ENCODE results near the gene IFT43.

The IFT43 gene

DNA sequence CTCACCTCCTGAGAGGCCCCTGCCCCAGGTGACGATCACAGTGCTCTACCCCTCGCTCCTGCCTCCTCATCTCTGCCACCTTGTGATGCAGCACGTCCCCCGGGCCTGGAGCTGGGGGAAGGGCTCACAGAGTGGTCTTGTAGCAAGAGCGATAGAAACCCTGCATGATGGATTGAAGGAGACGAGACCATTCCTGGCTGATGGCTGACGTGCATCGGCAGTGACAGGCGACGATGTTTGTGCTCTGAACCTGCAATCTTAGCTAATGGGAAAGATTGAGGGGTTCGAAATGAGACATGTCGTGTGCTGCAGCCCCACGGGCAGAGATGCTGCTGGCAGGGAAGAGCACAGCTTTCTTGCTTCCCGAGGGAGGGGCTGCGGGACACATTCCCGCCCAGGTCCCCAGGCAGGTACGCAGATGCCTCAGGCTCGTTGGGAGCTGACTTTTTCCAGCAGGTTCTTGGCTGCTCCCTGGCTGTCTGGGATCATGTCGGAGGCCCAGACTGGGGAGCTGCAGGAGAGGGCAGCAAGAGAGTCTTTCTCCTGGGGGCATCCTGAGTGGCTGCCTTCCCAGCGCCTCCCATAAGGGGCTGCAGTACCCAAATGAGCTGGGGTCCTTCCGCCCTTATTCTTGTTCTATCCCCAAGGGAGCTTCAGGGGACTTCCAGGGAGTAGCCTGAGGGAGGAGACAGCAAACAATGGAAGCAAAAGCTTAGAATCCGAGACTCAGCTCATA lies 127.5 kb downstream of the IFT43 start:
- DNase-seq (ENCODE audit: low spot score), result no peak

DNA sequence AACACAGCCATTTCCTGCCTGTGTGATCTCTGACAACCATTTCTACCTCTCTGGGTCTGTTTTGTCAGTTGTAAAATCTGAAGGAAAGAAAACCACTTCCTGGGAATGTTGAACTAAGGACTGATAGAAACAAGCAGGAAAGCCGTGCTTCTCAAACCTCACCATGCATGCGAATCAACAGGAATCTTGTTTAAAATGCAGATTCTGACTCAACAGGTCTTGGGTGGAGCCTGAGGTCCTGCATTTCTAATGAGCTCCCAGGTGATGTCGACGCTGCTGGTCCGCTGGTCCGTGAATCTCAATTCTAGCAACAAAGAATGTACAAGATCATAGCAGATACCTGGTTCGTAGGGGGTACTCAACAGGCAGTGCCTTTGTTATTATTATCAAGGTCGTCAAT lies 128.1 kb downstream of the IFT43 start:
- DNase-seq (ENCODE audit: low spot score), result no peak

DNA sequence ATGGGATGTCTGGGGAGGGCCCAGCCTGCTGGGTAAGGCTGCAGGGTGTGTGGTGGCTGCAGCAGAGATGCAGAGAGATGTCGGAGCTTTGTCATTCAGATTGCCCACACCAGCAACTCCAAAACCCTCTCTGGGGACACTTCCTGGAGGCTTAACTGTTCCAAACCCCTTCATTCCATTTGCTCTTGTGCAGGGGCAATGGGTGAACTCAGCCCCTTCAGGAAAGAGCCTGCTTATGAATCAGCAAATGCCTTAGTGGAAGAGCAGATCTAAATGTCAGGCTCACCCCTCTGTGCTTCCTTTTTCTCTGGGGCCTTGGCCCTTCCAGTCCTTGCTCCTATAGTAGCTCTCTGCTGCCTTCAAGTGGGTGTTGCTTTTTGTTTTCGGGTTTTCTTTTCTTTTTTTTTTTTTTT lies 129.5 kb downstream of the IFT43 start:
- no peak for DNase-seq (ENCODE audit: low spot score)

DNA sequence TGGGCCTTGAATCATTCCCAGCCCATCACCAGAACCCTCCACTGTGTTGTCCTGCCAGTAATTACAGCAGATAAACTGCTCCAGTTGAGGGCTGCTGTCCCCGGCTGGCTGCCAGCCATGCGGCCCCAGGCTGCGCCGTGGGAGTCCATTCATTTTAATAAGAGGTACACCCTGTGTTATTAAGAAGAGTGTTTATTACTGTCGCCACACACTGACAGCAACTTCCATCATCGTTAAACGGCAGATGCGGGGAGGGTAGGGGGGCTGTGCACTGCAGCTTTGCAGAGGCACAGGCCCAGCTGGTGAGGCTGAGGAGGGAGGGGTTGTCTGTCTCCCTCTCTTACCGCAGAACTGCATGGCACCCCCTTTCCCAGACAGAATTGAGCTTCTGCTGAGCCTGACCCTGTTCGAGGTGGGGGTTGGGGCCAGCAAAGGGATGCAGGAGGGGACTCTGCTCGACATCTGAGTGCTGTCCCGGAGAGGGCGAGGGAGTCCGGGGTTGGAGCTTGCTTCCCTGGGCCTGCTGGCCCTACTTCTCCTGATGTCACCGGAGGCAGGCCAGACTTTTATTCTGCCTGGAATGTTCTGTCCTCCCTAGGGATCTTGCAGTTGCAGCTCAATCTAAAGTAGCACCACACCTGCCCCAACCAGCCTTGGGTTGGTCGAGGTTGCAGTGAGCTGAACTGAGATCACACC lies 132.4 kb downstream of the IFT43 start:
- no peak for DNase-seq (ENCODE audit: low spot score)

DNA sequence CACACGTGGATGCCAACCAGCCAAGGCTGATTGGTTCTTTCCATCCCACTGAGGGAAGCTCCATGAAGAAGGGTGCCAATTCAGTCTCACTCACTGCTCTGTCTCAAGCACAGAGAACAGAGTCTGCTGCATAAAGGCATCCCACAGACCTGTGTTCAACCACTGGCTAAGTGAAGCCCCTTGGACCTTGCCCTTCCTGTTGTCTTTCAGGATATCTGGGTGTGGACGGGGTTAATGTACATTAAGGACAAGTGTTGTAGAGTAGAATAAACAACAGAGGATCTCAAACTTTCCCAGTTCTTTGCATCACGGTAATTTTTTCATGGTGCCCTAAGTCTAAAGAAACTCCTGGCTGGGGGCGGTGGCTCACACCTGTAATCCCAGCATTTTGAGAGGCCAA lies 133.0 kb downstream of the IFT43 start:
- no peak for DNase-seq (ENCODE audit: low spot score)

DNA sequence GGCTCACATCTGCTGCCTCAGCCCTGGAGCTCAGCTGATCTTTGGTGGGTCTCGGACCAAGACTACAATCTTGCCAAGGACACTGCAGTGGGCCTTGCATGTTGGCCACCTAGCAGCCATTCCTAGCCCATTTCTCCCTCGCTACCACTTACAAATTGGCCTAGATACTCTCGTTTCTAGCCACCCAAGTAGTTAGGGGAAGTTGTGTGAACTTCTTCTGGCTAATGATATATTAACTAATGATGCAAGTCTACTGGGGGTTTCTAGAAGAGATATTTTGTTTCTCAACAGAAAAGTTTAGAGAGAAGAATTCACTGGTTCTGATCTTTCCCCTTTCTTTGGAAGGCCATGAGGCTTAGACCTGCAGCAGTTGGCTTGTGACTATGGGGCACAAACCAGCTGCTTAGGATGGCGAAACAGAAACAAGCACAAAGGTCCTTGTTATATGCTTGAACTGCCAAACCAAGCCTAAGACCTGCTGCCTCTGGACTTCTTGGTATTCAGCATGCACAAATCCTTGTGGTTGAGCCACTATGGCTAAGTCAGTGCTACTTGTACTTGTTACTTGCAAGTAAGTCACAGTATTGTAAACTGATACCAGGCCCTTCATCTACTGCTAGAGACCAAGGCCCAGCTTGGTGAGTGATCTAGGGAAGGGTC lies 135.7 kb downstream of the IFT43 start:
- DNase-seq (ENCODE audit: low spot score), result no peak

DNA sequence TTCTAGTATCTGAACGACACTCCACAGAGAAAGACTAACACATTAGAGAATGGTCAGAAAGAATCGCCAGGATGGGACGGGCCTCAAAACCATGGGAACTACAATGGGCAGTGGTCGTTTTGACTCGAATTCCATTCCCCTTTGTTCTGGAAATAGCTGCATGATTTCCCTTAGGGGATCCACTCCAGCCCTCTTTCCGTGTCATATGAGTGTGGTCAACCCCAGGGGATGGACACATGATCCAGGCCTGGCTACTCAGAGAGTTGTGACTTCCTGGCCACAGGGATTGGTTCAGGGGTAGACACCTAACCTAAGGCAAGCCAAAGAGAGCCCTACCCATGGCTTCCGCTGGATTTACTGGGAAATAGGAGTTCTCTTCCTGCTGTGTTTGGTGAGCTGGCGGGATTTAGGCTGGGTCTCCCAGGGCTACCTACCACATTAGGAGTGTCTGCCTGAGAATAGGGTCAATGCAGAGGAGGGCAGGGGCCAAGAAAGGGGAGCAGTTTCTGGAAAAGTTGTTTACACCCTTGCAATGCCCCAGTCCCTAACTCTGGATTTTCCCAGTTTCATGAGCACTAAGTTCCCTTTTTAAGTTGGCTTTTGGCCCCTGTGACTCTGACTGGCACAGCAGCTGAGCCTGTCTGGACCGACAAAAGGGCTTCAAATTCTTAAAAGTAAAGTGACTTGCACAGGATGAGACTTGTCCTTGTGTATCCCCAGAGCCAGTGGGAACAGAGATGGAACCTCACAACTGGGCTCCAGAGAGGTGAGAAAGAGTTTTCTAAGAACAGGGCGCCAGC lies 138.1 kb downstream of the IFT43 start:
- no peak for DNase-seq (ENCODE audit: low spot score)

DNA sequence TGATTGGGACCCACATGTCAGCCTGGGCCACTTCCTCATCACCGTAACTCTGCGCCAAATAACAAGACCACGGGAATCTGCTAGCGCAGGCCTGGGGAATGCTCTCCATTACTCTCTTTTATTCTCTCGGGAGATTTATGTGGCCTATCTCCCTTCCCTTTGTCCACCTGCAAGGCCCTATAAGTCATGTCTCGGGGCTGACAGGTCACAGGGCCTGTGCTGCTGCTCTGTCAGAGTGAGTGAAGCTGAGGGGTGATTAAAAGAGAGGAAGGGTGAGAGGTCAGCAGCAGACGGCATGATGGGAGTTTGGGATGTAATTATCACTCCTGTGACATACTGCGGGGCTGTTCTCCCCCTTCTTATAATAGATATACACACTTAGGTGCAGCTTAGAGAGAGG lies 139.9 kb downstream of the IFT43 start:
- no peak for DNase-seq (ENCODE audit: low spot score)

DNA sequence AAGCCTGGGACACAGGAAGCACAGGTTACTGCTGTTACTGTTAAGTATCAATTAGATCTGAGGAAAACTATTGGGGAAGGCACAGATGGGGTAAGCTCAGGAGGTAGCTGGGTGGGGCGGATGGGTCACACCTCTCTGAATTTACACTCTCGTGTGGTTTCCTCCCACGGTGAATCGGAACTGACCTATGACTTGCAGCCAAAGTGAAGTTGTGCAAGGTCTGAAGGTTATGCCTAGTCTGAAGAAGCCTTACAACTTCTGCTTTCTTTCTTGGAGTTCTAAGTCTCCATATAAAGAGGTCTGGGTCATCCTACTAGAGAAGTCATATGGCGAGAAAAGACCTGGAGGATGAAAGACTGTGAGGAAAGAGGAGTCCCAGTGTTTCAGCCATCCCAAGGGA lies 140.5 kb downstream of the IFT43 start:
- DNase-seq (ENCODE audit: low spot score), result no peak

DNA sequence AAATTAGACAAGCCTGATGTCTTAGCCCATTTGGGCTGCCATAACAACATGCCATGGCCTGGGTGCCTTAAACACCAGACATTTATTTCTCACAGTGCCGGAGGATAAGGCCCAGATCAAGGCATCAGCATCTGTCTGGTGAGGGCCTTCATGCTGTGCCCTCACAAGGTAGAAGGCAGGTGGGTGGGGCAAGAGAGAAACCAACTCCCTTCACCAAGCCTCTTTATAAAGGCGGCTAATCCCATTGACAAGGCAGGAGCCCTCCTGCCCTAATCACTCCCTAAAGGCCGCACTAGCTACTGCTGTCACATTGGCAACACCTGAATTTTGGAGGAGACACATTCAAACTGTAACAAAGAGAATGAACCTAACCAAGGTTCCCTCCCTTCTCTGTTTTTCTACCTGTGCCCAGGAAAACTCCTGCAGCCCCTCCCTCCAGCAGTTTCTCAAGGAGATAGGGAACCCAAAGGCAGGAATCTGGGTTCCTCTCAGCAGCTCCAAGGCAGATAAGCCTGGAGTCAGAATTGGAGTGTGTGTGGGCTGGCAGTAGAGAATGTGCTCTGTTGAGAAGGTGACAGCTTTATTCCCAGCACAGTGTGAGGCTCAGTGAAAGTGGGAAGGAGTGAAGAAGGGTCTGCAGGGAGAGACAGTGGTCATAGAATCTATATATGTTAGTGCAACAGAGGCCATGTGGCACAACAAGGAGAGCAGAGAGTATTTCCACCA lies 144.5 kb downstream of the IFT43 start:
- DNase-seq (ENCODE audit: low spot score), result no peak

DNA sequence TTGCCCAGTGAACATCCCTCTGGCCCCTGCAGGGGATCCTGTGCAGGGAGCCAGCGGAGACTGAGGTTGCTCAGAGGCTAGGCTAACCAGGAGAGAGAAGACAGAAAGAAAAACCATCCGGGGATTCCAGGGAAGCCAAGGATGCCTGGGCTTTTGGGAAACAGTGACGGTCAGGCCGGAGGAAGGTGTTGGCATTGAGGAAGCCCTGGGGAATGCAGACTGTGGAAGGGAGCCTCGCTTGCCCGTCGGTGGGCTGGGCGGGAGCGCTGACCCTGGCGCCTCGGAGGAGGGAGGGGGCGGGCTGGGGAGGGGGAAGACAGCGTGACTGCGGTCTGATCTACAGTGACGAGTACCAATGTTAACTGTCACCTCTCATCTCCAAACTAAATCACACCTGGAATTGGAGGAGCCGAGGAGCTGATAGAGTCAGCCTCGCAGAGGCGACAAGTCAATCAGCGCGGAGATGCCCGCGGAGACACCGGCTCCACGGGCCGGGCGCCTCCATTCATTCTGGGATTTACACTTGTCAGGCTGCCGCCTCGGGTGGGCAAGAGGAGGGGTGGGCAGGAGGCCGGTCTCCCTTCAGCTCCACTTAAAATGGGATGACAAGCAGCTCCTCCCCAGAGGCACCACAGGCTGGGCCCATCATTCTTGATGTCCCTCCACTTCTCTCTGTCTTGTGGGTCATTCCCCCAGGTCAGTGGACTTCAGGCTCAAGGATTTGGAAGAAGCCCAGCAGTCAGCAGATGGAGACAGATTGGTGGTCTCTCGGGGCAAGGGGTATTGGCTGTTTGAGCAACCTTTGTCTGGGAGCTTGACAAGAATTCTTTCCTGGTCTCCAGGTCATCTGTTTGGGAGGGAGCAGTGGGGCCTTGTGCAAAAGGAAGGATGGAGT lies 145.8 kb downstream of the IFT43 start:
- no peak for DNase-seq (ENCODE audit: low spot score)

DNA sequence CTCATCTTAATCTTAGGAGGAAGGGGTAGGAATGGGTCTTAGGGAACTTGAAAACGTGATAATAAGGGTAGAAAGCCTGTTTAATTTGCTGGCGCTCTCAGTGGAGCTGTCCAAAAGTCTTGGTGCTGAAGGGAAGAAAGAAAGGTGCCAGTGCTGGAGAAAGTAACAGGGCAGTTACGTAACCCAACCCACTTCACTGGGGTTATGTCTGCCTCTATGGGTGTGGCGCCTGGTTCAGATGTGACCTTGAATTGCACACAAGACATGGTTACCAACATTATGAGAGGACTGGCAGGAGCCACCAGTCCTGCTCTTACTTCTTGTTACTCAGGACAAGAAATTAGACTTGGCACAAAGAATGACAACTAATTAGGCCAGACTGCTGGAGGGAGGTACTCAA lies 147.5 kb downstream of the IFT43 start:
- no peak for DNase-seq (ENCODE audit: low spot score)
